NB4 (cell line): ENCODE data around the gene BTLA.
"Not testable (repeated sequence)": the region's sequence is repeated elsewhere in the genome, so short reads cannot be mapped to it uniquely, and the experiment has no call there.

Experiments
- CTCF ChIP-seq: IDR thresholded peaks from one replicate; pipeline ENCODE4 v1.5.1; 2012; ENCODE audit warnings: low read depth, low read length
- MAX ChIP-seq: IDR thresholded peaks from 2 replicates; pipeline ENCODE4 v1.6.1; 2011; ENCODE audit warnings: low read depth, low read length

- not testable (repeated sequence) for TF ChIP-seq CTCF, MAX
These were observed 76.4 kb downstream of the BTLA start for GRCh38 chr3:112422921-112423320.
